Measurements from ENCODE around the gene INPP5A.
"Not testable (repeated sequence)": the region's sequence is repeated elsewhere in the genome, so short reads cannot be mapped to it uniquely, and the experiment has no call there.

The INPP5A gene

GRCh38 chr10:132565516-132566209 lies 28.1 kb downstream of the INPP5A start:
- no peak for DNase-seq

- no peak for DNase-seq
Measured at GRCh38 chr10:132566892-132567291, 29.3 kb downstream of the INPP5A start.

- no peak for DNase-seq
Measured at GRCh38 chr10:132570265-132570664, 32.7 kb downstream of the INPP5A start.

GRCh38 chr10:132570771-132571649 lies 33.4 kb downstream of the INPP5A start:
- peak; percentile 3 for DNase-seq

GRCh38 chr10:132571650-132572544 lies 34.3 kb downstream of the INPP5A start:
- no peak for DNase-seq

GRCh38 chr10:132572545-132572937 lies 35.0 kb downstream of the INPP5A start:
- DNase-seq = no peak

GRCh38 chr10:132572946-132573345 lies 35.4 kb downstream of the INPP5A start:
- not testable (repeated sequence) for DNase-seq

- no peak for DNase-seq
Measured at GRCh38 chr10:132574288-132574687, 36.7 kb downstream of the INPP5A start.

GRCh38 chr10:132574783-132575319 lies 37.3 kb downstream of the INPP5A start:
- no peak for DNase-seq

- no peak for DNase-seq
Measured at GRCh38 chr10:132575320-132576201, 38.0 kb downstream of the INPP5A start.

- DNase-seq = no peak
Measured at GRCh38 chr10:132576671-132577349, 39.2 kb downstream of the INPP5A start.

- DNase-seq = no peak
Measured at GRCh38 chr10:132577350-132578003, 39.9 kb downstream of the INPP5A start.

- no peak for DNase-seq
Measured at GRCh38 chr10:132578287-132578951, 40.8 kb downstream of the INPP5A start.

GRCh38 chr10:132579027-132579859 lies 41.7 kb downstream of the INPP5A start:
- no peak for DNase-seq

- DNase-seq = no peak
Measured at GRCh38 chr10:132580143-132580542, 42.6 kb downstream of the INPP5A start.

- no peak for DNase-seq
Measured at GRCh38 chr10:132580617-132581016, 43.0 kb downstream of the INPP5A start.

GRCh38 chr10:132582137-132582536 lies 44.5 kb downstream of the INPP5A start:
- no peak for DNase-seq

GRCh38 chr10:132582771-132583170 lies 45.2 kb downstream of the INPP5A start:
- DNase-seq = no peak

GRCh38 chr10:132583456-132583855 lies 45.9 kb downstream of the INPP5A start:
- no peak for DNase-seq

Measured in NCI-H146 (cell line).